ENCODE data around the gene PPP1R1C. TPM values are rescaled to one million over a fixed set of nuclear protein-coding genes. Genes with fewer than 3 reads are reported as not detected.

PPP1R1C gene
- total and polyA plus RNA-seq, 2 of the 13 experiments (the other 11 are each of a cell fraction or from before 2014, with no cell fraction given), result 1.5 to 3.5 TPM

DNA sequence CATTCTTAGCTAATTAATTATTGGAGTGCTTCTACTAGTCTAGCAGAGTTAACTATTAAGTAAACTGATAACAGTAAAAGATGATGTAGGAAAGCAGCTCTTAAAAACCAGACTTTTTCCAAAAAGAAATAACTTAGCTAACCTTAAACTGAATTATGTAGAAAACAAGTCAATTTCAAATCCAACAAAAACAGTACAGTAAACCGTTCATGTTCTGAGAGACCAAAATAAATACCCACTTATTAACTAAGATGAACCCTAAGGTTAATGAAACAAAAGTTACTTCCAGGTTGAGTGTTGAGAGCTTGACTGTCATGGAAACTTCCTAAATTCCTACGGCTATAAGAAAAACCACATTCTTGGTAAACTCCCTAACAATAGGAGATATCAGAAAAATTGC is 181.2 kb downstream of the PPP1R1C start:
- ATAC-seq (no peak), DNase-seq (ENCODE audit: low spot score) (no peak), FAIRE-seq (no peak)
- intact Hi-C loops (cut with micrococcal nuclease; ENCODE audit: unreplicated experiment) (no loop called here), in situ Hi-C loops (cut with HindIII; ENCODE audit: extremely low pct_ligation_motif_present, low pct_unique_long_range_greater_than_20kb) (no loop called here)
- Histone ChIP-seq H3K4me2 (ENCODE audit: low read depth, low read length) (no peak overlapping the region), H3K9ac (ENCODE audit: insufficient read depth, low read depth, low read length) (no peak overlapping the region), H3K27me3 (ENCODE audit: control insufficient read depth in 1 of 2, insufficient read depth in 2 of 2, low read length in 2 of 2) (no peaks in the 10 kb centered on the region), H2AFZ (ENCODE audit: low read length) (no peak overlapping the region), H3K36me3 (replicated peaks in 1 of 2; ENCODE audit: control insufficient read depth in 1 of 2, insufficient read depth in 2 of 2, low read length in 2 of 2) (no peaks in the 10 kb centered on the region), H3K9me3 (ENCODE audit: low read length) (no peaks in the 10 kb centered on the region), H3K27ac (ENCODE audit: extremely low read length, insufficient read depth, low read length) (no peak overlapping the region), H4K20me1 (ENCODE audit: insufficient read depth, low read length) (no peaks in the 10 kb centered on the region), H3K79me2 (ENCODE audit: insufficient read depth, low read length) (no peaks in the 10 kb centered on the region), H3K4me1 (ENCODE audit: insufficient read depth, low read length) (no peaks in the 10 kb centered on the region), H3K4me3 (replicated peaks in 1 of 3; ENCODE audit: insufficient read depth in 1 of 3, low read depth in 2 of 3, low read length in 3 of 3) (no peak overlapping the region)
- WGBS (ENCODE audit: low lambda C conversion rate), result 26% methylated on average over 2 of the region's 2 CpGs
- CTCF ChIA-PET (ENCODE audit: low intra/inter-chr PET ratio, low total read pairs), result no interaction called here
- TF ChIP-seq ZFX (CRISPR knock-in tag; IDR thresholded peaks at IDR 0.05; ENCODE audit: low read depth) (no peak), HNRNPL (IDR thresholded peaks at IDR 0.05; ENCODE audit: low read depth, low read length) (no peak), ISL2 (CRISPR knock-in tag; IDR thresholded peaks at IDR 0.05) (no peak), ZMYM4 (CRISPR knock-in tag; IDR thresholded peaks at IDR 0.05) (no peak), YEATS4 (CRISPR knock-in tag; IDR thresholded peaks at IDR 0.05; ENCODE audit: borderline replicate concordance) (no peak), NR3C1 (CRISPR knock-in tag; IDR thresholded peaks at IDR 0.05) (no peak), KDM5B (CRISPR knock-in tag; IDR thresholded peaks at IDR 0.05; ENCODE audit: borderline replicate concordance) (no peak)
- TF ChIP-seq, protein P1, sequence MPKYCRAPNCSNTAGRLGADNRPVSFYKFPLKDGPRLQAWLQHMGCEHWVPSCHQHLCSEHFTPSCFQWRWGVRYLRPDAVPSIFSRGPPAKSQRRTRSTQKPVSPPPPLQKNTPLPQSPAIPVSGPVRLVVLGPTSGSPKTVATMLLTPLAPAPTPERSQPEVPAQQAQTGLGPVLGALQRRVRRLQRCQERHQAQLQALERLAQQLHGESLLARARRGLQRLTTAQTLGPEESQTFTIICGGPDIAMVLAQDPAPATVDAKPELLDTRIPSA (CRISPR knock-in tag; IDR thresholded peaks at IDR 0.05; ENCODE audit: borderline replicate concordance), result no peak
- TF ChIP-seq, protein P2, sequence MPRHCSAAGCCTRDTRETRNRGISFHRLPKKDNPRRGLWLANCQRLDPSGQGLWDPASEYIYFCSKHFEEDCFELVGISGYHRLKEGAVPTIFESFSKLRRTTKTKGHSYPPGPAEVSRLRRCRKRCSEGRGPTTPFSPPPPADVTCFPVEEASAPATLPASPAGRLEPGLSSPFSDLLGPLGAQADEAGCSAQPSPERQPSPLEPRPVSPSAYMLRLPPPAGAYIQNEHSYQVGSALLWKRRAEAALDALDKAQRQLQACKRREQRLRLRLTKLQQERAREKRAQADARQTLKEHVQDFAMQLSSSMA (CRISPR knock-in tag; IDR thresholded peaks at IDR 0.05), result no peak
- TF ChIP-seq, protein P3, sequence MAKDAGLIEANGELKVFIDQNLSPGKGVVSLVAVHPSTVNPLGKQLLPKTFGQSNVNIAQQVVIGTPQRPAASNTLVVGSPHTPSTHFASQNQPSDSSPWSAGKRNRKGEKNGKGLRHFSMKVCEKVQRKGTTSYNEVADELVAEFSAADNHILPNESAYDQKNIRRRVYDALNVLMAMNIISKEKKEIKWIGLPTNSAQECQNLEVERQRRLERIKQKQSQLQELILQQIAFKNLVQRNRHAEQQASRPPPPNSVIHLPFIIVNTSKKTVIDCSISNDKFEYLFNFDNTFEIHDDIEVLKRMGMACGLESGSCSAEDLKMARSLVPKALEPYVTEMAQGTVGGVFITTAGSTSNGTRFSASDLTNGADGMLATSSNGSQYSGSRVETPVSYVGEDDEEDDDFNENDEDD (CRISPR knock-in tag; IDR thresholded peaks at IDR 0.05; ENCODE audit: borderline replicate concordance), result no peak
- TF ChIP-seq, protein P4, sequence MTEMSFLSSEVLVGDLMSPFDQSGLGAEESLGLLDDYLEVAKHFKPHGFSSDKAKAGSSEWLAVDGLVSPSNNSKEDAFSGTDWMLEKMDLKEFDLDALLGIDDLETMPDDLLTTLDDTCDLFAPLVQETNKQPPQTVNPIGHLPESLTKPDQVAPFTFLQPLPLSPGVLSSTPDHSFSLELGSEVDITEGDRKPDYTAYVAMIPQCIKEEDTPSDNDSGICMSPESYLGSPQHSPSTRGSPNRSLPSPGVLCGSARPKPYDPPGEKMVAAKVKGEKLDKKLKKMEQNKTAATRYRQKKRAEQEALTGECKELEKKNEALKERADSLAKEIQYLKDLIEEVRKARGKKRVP (CRISPR knock-in tag; IDR thresholded peaks at IDR 0.05), result no peak
- BruUV-seq (replicated peaks), result no TSS peak
- POLR2A ChIA-PET, result no interaction called here

Small RNA genes within 50 kb of the gene (small RNA-seq; reads per million reads assigned to genes)
- gene RNA5SP113 (ENCODE audit: insufficient read depth in 2 of 3, insufficient read length in 3 of 3, low read depth in 2 of 3, low replicate concordance in 1 of 3), result 0 reads per million in 3 experiments

Other genes with a start within 250 kb of the PPP1R1C start
- gene ITPRID2, start 94.1 kb upstream of the PPP1R1C start, total RNA-seq (2016; rRNA removed; fragmentation: Illumina TruSeq; extraction: Trizol), result 61.4 and 62.3 TPM in 2 replicates
- gene ITPRID2, start 94.1 kb upstream of the PPP1R1C start, polyA plus RNA-seq (2011; rRNA removed), result 35.3 and 44.8 TPM in 2 replicates